Measurements from ENCODE around the gene BACH2.

- no peak for TF ChIP-seq CTCF (IDR thresholded peaks at IDR 0.05; ENCODE audit: insufficient read depth, low read length, poor library complexity, severe bottlenecking)
- no peak for TF ChIP-seq EZH2phosphoT487 (conservative IDR thresholded peaks at IDR 0.05; ENCODE audit: low read length)
Measured at GRCh38 chr6:90159452-90159851, 137.2 kb downstream of the BACH2 start.
